Activated CD4-positive, alpha-beta T cell treated with anti-CD3 and anti-CD28 coated beads for 48 hours (primary cell): ENCODE data around the gene CCR4.
"Not testable (repeated sequence)": the region's sequence is repeated elsewhere in the genome, so short reads cannot be mapped to it uniquely, and the experiment has no call there.

ENCODE experiments used
- DNase-seq: peaks from one replicate; pipeline ENCODE4 v3.0.0-alpha.2; 2020

CCR4 gene

DNA sequence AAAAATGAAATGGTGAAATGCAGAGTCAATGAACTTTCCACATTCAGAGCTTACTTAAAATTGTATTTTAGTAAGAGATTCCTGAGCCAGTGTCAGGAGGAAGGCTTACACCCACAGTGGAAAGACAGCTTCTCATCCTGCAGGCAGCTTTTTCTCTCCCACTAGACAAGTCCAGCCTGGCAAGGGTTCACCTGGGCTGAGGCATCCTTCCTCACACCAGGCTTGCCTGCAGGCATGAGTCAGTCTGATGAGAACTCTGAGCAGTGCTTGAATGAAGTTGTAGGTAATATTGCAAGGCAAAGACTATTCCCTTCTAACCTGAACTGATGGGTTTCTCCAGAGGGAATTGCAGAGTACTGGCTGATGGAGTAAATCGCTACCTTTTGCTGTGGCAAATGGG is 3.1 kb downstream of the CCR4 start:
- DNase-seq: no peak

GRCh38 chr3:32956750-32957570 is 5.5 kb downstream of the CCR4 start:
- no peak for DNase-seq

GRCh38 chr3:32958509-32958908 is 7.1 kb downstream of the CCR4 start:
- no peak for DNase-seq

- DNase-seq: no peak
Observed at GRCh38 chr3:32959371-32959770, 7.9 kb downstream of the CCR4 start.

DNA sequence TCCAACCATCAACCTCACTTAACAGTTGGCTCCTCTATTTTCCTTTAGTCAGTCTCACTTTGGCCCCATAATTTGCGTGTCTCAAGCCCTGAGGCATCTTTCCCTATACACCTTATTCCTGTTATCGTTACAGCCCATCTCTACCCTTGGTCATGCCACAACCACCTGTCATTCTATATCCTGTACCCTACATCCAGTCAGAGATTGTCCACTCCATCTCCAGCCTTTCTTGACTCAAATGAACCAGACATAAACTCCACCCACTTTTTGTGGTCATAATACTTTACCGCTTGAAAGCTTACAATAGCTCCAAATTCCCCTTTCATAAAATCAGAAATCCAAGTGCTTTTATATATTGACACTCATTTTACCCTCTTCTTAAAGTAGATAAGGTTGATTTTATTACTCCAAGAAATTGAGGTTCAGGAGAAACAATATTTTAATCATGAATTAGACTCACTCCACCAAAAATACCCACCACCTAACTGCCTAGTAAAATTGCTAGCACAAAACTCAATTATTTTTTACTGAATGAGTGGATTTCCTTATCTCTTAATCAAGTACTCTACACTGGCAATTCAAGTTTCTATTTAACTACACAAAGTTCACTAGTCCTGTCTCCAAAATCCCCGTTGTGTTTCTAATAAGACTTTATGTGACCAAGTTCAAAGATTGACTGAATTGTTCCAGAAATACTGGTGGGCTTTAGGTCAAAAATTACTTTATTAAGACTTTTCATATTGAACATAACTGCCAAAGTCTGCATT is 9.1 kb downstream of the CCR4 start:
- DNase-seq: no peak

GRCh38 chr3:32961189-32961715 is 9.8 kb downstream of the CCR4 start:
- peak; percentile 56 for DNase-seq

GRCh38 chr3:32963871-32964270 is 12.4 kb downstream of the CCR4 start:
- DNase-seq: peak; percentile 52

- not testable (repeated sequence) for DNase-seq
Observed at GRCh38 chr3:32964781-32965180, 13.3 kb downstream of the CCR4 start.

DNA sequence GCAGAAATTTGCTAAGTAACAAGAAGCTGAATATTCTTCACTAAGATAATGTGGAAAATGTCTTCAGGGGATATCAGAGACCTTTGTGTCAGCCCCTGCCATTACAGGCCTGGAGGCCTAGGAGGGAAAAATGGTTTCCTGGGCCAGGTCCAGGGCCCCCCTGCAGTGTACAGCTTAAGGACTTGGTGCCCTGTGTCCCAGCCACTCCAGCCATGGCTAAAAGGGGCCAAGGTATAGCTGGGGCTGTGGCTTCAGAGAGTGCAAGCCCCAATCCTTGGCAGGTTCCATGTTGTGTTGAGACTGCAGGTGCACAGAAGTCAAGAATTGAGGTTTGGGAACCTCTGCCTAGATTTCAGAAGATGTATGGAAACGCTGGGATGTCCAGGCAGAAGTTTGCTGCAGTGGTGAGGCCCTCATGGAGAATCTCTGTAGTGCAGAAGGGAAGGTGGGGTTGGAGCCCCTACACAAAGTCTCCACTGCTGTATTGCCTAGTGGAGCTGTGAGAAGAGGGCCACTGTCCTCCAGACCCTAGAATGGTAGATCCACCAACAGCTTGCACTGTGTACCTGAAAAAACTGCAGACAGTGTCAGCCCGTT is 14.3 kb downstream of the CCR4 start:
- not testable (repeated sequence) for DNase-seq

GRCh38 chr3:32966627-32967026 is 15.2 kb downstream of the CCR4 start:
- DNase-seq: not testable (repeated sequence)

DNA sequence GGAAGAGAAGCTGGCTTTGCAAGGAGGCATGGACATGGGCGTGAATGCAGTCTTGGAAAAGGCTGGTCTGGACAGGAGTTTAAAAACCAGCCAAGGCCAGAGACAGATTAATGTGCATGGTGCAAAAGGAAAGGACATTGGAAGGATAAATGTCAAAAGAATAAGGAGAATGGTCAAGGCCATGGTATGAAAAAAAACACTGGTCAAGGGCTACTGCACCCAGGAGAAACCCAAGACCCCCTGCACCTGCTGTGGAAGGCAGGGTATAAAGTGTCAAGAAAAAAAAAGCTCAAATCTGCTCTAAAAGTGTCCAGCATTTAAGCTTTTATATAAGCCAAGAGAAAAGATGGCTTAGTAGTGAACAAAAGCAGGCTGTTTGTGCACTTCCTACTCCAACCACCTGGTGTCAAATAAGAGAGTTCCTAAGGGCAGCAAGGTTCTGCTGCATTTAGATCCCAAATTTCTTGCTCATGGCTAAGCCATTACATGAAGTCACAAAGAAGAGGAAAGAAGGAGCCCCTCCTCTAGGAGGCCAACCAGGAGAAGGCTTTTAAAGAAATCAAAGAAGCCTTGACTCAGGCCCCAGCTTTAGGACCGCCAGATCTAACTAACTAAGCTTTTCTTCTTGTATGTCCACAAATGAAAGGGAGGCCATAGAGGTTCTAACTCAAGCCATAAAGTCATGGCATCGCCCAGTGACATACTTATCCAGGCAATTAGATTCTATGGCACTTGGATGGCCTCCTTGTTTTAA is 16.9 kb downstream of the CCR4 start:
- DNase-seq: no peak

DNA sequence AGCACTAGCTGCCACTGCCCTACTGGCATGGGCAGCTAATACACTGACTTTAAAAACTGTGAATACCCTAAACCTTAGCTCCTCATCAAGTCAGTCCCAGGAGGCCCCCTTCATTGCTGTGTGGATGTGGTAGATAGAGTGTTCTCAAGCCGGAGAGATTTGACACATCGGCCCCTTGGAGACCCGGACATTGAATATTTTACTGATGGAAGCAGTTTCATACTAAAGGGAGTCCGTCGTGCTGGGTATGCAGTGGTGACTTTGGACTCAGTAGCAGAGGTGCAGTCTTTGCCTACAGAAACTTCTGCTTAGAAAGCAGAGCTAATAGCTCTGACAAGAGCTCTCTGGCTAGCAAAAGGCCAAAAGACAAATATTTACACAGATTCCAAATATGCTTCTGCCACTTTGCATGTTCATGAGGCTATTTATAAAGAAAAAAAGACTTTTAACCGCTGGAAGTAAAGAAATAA is 17.5 kb downstream of the CCR4 start:
- DNase-seq: no peak

DNA sequence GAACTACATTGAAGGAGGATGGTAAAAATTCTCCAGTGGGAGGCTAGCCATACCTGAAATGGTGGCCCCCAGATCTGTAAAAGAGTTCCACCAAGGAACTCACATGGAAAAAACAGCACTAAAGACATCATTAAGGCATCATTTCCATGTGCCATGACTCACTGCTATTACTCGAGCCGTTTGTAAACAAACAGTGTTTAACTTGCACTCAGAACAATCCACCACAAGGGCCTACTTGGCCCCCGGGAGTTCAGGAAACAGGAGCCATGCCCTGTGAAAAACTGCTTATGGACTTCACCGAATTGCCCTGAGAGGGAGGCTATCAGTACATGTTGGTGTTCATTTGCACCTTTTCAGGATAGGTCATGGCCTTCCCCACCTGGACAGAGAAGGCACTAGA is 18.2 kb downstream of the CCR4 start:
- DNase-seq: no peak

DNA sequence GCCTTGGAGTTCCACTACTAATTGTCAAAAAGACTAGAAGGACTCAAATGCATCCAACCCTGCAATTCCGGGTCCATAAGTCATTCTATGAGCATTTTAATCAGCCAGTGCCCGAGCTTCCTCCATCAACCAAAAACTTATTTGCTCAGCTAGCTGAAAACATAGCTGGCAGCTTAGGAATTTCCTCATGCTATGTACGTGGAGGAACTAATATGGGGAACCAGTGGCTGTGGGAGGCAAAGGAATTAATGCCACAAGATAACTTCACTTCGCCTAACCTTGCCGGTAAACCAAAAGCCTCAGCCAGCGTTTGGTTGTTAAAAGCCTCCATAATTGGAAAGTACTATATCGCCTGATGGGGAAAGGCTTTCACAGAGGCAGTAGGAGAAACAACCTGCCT is 19.8 kb downstream of the CCR4 start:
- not testable (repeated sequence) for DNase-seq

DNA sequence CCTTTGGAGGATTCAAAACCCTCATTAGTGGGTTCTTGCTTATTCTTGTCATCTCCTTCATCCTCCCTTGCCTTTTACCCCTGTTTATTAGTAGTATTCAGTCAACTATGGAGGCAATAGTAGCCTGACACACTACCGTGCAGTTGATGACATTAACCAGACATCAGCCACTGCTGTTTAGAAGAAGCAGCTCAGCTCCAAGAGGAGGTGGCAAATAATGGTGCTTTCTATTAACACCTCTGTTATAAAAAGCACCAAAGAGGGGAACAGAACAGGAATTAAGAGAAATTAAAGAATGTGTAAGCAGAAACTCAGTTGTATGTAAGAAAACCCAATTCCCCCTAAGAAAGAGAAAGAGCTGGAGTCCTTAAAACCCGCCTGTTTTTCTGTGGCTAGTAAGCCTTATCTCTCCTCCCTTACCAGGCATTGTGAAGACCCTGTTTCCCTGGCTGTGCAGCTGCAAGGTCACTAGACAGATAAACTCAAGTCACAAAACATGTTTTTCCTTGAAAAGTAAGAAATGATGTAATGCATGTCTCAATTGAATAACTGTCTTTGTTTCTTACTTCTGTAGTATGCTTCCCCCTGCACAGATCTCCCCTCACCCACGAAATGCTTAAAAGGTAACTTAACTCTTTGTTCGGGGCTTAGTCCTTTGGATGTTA is 21.2 kb downstream of the CCR4 start:
- DNase-seq: no peak

- DNase-seq: no peak
Observed at GRCh38 chr3:32973982-32974381, 22.5 kb downstream of the CCR4 start.

DNA sequence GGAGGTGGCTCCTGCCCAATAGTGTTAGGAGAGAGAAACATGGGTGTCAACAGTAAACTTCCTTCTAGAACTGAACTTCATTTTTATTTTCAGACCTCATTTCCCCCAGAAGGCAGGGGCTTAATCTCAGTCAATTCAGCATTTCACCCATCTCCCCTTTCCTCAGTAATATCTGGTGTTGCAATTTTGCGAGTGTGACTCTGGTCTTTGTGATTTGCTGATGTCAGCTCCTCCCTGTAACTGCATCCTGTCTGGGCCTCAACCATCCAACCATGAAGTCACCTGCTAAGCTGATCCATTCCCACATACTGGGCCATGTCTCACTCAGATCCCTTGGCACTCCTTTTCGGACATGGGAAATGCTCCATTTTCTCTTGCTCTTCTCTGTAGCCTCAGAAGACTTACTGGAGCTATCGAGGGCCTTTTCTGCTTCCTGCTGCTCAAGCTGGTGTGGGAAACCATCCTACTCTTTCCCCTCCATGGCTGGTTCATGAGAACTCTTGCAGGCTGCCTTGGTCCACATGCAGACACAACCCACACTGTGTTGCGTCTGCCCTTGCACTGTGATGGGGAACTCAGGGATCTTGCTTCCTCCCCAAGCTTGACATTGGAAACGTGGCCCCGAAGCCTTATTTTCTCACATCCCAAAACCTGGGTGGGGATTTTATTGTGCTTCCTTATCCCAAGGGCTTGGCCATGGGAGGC is 24.6 kb downstream of the CCR4 start:
- no peak for DNase-seq

DNA sequence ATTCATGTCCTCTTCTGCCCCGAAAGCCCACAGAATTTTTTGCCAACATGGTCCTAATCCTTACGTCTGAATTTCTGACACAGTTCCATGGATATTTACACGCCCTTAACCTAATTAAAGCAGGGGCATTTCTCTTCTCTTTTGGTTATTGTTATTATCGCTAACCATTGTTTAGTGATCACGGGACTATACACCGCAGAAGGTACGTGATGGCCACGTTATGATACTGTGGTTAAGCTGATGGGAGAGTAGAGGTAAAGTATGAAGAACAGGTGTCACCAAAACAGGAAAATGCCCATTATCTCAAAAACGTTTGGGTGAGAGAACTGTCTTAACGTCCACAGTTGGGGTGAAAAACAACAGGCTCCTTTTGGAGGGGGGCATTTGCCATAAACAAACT is 26.4 kb downstream of the CCR4 start:
- DNase-seq: no peak

- DNase-seq: no peak
Observed at GRCh38 chr3:32978331-32978730, 26.9 kb downstream of the CCR4 start.

DNA sequence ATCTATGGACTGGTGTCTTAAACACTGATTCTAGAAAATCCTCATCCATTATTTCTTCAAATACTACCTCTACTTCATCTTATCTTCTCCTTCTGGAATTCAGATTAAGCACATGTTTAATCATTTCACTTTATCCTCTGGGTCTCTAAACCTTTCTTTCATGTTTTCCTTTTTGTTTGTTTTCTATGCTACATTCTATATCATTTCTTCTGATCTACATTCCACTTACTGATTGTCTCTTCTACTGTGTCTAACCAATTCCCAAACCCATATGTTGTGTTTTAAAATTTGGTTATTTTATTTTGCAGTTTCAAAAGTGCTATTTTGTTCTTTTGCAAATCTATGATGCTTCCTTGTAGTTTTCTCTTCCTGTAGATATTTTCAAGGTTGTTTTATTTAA is 31.7 kb downstream of the CCR4 start:
- no peak for DNase-seq

GRCh38 chr3:32984918-32985317 is 33.5 kb downstream of the CCR4 start:
- not testable (repeated sequence) for DNase-seq

GRCh38 chr3:32989171-32989570 is 37.7 kb downstream of the CCR4 start:
- no peak for DNase-seq
